ENCODE measurements around the gene ASXL2.
A peak's percentile ranks its signal among the peaks of the same experiment; 100 is the strongest.
"Not testable (repeated sequence)": the region's sequence is repeated elsewhere in the genome, so short reads cannot be mapped to it uniquely, and the experiment has no call there.

Gene ASXL2

DNA sequence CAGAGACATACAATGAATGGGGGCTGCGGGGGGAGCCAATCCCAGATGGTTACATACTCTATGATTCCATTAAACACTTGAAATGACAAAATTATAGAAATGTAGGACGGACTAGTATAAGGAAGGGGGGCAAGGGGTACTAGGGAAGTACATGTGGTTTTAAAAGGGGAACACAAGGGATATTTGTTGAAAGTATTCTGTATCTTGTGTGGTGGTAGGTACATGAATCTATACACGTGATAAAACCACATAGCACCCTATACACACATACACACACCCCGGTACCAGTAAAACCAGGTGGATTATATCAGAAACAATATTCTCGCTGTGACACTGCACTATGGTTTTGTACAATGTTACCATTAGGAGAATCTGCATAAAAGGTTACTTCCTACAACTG is 45.4 kb downstream of the ASXL2 start:
- no peak for DNase-seq

DNA sequence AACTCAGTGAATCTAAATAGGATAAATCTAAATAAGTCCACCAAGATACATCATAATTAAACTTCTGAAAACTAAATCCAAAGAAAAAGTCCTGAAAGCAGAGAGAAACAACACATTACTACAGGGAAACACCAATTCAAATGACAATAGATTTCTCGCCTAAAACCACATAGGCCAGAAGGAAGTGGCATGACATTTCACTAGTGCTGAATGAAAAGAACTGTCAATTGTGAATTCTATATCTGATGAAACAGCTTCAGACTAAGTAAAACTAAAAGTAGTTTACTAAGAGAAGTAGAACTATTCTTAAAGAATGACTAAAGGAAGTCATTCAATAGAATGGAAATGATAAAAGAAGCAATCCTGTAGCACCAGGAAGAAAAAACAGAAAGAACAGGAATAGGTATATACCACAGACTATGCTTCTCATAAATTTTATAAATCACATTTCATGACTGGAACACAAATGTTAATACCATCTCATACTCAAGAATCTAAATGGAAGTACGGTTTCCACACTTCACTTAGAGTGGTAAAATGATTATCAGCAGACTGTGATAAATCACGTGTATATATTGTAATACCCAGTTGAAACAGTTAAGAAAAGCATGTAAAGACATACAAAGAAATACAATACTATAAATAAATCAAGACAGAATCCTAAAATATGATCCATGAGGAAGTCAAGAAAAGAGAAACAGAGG is 46.4 kb downstream of the ASXL2 start:
- no peak for DNase-seq

DNA sequence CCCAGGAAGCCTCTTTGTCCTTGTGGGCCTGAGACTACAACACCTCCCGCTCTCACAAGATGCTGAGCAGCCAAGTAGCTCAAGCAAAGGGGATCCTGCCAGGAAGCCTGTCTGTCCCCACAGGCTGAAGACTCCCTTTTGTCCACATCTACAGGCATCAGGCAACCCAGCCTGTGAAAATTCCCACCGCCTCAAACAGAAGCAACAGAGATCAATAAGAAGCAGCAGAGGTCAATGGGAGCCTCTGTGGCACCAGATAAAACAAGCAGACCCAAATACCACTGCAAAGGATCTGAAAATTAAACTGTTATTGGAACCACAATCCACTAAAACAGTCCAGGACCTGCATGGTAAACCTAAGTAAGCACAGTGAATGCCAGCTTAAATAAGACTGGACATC is 48.5 kb downstream of the ASXL2 start:
- no peak for DNase-seq

DNA sequence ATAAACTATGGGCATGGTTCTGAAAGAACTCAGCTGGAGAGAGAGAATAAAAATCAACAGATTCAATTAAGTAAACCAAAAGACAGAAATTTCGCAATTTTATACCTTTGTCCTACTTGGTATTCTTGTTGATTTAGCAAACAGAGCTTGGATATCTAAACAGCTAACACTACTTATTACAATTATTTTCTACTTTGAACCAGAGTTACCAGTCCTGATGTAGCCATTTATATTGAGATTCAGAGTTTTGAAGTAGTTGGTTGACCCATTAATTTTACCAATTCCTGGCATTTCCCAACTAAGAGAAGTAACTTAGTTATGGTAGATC is 48.9 kb downstream of the ASXL2 start:
- no peak for DNase-seq

DNA sequence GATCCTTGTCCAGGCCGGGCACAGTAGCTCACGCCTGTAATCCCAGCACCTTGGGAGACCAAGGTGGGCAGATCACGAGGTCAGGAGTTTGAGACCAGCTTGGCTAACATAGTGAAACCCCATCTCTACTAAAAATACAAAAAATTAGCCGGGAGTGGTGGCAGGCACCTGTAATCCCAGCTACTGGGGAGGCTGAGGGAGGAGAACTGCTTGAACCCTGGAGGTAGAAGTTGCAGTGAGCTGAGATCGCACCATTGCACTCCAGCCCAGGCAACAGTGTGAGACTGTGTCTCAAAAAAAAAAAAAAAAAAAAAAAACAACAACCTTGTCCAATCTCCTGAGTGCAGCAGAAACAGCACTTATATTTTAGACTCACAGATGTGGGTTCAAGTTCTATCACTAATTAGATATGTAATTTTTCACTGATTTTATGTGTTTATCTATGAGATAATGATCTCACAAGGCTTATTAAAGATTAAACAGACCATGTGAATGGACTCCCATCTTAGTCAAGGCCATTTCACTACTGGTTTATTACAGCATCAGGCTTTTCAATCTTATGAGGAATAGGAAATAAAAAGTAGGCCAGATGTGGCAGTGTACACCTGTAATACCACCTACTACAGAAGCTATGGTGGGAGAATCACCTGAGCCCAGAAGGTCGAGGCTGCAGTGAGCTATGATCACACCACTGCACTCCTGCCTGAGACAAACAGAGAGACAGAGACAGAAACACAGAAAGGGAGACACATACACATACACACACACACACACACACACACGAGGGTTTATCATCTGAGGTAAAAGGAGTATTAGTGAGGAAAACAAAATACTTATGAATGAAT is 49.5 kb downstream of the ASXL2 start:
- DNase-seq, result not testable (repeated sequence)

DNA sequence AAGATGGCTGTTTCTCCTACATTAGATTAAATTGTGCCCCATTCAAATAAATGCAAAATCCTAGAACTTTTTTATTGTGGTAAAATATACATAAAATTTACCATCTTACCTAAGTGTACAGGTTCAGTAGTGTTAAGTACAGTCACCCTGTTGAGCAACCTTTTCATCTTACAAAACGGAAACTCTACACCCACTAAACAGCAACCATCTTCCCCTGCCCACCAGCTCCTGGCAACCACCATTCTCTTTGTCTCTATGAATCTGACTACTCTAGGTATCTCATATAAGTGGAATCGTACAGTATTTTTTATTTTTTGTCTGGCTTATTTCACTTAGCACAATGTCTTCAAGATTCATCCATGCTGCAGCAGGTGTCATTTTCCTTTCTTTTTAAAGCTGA is 53.0 kb downstream of the ASXL2 start:
- no peak for DNase-seq

DNA sequence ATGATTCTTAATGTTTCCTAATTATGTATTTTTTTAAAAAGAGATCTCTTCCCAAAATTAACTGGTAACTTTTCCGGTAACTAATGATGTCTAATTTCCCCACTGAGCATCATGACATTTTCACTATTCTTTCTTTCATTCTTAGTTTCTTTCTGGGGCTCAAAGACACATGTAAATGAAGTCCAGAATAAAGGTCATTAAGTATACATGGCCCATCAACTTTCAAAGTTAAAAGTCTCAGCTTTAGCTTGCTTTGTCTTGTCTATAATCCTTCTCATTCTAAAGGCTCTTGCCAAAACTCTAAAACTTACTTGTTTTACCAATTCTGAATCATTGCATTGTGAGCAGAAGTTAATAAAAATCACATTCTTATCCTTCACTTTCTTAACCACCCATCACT is 53.6 kb downstream of the ASXL2 start:
- no peak for DNase-seq

DNA sequence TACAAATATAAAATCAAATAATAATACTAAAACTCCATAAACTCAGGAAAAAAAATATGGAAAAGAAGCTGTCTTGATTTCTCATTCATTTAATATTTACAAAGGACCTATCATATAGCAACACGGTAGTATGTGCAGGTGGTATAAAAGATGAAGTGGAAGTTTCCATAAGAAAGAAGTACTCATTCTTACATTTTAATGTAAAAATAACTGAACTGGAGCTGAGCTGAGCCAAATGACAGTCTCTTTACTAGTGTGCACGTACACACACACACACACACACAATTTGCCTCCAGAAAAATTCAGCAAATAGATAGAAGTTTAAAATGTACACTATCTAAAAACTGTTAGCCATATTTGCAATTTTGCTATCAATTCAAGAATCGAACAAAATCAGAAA is 54.1 kb downstream of the ASXL2 start:
- DNase-seq, result no peak

DNA sequence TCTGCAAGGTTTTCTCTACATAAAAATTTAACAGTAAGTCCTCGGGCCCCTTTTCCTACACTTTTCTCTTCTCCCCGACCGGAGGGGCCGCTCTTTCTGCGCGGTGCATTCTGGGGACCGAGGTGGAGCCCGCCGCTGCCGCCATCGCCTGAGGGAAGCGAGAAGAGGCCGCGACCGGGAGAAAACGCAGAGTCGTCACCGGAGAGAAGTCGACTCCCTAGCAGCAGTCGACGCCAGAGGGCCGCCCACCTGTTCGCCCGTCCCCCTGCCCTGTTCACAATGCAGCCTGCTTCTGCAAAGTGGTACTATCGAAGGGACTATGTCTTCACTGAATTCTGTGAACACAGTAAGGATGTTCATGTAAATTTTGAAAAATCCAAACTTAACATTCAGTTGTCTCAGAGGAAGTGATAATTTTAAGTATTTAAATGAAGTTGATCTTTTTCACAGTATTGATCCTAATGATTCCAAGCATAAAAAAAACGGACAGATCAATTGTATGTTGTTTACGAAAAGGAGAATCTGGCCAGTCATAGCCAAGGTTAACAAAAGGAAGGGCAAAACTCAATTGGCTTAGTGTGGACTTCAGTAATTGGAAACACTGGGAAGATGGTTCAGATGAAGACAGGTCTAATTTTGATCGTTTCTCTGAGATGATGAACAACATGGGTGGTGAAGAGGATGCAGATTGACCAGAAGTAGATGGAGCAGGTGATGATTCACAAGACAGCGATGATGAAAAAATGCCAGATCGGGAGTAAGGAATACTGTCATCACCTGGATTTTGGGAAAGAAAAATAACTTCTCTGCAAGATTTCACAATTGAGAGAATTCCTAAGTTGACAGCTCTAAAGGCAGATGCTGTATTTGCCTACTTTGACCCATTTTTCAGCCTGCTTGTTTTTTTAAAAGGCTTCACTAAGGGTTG is 55.8 kb downstream of the ASXL2 start:
- DNase-seq, result peak; percentile 9

DNA sequence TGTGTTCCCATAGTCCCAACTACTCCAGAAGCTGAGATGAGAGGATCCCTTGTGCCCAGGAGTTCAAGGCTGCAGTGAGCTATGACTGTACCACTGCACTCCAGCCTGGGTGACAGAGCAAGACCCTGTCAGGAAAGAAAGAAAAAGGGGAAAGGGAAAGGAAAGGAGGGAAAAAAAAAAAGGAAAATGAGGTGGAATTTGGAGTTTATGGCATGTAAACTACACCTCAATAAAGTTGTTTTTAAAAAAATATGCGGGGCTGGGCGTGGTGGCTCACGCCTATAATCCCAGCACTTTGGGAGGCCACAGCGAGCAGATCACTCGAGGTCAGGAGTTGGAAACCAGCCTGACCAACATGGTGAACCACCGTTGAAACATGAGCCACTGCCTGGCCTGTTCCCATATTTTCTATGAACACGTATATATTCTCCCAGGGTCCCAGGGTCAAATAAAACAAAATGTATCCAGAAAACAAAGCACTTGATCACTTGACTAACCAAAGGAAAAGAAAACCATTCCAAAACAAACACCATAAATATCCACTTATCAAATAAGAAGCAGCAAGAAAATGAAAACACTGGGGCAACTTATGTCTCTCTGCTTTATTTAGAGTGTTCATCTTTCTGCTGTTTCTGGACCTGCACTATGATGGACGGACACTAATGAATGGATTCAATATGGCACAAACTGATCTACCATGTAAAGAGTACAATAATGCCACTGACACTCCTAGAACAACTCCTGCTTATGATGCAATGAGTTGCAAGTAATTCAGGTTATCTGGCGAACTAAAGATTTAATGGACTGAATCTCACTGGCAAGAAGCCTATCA is 56.8 kb downstream of the ASXL2 start:
- peak; percentile 6 for DNase-seq

DNA sequence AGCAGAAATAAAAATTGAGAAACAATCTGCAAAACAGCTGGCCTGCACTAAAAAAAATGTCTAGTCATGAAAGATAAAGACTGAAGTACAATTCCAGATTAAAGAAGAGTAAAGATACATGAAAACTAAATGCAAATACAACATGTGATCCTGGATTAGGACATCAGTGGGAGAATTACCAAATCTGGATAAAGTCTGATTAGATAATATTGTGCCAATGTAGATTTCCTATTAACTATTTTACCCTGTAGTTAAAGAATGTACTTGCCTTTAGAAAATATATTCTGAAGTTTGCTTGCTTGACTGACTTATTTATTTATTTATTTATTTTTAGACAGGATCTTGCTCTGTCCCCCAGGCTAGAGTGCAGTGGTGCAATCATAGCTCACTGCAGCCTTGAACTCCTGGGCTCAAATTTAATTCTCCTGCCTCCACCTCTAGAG is 58.7 kb downstream of the ASXL2 start:
- DNase-seq, result no peak

DNA sequence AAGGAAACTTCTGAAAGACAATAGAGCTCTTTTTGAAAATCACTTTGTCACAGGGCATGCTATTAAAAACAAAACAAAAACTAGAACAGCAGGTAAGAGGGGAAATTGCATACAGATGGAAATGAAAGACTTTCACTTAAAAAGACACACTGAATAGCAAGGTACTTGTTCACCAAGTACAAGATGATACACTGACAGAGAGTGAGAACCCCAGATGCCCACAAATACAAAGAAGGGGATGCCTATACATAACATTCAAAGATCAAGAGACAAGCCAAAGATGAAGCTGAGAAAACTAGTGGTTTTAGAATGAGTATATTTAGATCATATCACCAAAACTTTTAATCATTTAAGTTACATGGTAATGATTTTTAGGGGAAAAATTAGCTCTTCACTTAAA is 60.7 kb downstream of the ASXL2 start:
- no peak for DNase-seq

DNA sequence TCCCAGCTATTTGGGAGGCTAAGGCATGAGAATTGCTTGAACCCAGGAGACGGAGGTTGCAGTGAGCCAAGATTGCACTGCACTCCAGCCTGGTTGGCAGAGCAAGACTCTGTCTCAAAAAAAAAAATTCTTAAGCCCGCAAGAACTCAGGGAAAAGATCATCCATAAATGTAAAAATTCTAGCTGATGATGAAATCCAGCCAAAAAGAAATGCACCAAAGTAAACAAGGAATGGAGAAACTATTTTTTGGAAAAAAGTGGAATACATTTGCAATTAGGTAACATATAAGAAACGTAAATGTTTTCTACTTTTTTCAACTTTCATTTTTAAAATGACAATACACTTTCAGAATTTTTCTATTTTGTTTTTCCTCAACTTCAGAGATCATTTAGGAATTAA is 61.3 kb downstream of the ASXL2 start:
- no peak for DNase-seq

DNA sequence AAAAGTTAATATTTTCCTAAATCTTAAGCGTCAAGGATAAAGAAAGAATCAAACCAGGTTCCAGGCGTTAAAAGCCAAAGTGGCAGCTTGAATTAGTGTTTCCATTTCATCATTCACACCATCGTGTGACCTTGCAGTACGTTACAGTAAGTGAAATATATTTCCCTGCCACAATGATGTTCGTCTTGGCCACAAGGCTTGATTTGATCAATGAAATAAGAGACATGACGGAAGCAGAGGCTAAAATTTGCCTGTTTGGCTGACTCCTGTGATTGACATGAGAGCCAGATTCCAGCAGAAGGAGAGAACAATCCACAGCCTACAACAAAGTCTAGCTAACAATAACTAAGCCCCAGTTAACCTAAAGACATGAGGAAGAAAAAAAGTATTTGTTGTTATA is 62.0 kb downstream of the ASXL2 start:
- DNase-seq, result no peak

DNA sequence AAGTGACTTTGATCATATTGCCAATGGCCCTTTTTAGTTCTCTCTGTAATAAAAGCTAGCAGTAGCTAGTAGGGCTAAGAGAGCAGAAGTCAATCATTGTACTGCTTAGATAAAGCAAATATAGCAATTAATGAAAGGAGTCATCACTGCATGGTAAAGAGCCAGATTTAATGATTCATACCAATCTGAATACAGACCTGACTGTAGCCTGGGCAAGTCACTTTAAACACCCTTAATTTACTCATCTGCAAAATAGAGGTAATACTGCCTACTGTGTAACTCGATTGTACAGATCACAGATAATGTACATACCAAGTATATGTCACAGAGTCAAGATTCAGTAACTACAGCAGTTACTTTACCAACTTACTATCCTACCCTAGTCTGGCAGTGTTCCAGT is 63.6 kb downstream of the ASXL2 start:
- DNase-seq, result no peak

DNA sequence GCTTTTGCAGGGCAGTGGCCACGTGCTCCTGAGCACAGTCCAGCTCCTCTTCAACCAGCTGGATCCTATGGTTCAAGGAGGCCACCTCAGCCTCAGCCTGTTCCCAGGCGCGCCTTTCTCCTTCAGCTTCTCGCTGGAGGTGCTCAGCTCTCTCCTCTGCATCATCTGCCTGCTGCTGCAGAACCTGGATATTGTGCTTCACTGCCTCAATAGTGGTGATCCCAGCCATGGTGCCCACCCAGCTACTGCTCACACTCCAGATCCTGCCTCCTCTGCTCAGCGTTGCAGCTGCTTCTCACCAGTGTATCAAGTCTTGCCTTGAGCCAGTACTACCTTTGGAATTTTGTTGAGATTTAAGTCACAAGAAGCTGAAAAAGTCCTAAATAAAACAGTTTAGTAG is 67.9 kb downstream of the ASXL2 start:
- no peak for DNase-seq

DNA sequence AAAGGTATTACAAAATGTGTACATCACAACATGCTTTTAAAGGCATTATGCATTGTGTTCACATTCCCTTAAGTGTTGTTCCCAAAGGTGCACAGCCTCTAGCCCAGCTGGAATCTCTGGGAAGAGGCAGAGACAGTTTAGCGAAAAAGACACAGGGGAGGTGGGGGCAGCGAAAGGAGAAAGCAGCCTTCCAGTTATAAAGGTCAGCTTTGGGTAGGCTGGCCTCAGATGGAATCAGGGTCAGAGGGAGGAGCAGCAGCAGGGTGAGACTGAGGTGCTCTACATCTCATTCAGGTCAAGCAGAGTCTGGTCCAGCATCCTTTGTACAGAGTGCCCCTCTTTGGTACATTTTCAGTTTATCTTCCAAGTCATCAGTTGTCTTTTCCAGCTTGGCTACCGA is 68.6 kb downstream of the ASXL2 start:
- no peak for DNase-seq

DNA sequence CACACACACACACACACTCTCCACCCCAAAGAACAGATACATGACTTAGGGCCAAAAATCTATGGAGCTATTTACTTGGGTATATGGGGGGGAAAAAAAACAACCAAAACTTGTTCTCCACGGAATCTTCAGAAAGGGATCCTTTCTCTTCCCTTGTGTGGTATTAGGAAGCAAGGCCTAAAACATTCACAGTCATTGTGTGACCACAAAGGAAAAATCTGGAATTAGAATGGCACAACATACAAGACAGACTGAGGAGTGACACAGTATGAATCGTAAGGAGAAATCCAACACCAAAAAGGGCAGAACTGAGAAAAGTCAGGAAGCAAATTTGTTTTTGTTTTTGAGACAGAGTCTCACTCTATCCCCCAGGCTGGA is 70.3 kb downstream of the ASXL2 start:
- DNase-seq, result peak; percentile 70

DNA sequence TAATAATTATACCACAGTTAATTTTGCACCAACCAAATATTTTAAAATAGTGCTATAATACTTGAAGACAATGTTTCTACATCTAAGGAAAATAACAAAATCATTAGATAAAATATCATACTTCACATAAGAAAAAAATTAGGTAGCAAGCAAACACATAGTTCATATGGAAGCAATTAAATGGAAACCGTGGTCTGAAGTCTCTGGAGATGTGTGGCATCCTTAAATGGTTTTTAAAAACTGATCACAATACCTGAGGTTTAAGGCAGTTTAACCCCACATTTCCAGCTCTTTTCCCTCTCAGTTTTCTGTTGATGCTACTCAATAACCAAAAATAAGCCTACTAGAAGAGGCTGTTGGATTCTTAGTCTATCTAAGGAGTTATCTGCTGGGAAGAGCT is 71.3 kb downstream of the ASXL2 start:
- no peak for DNase-seq

DNA sequence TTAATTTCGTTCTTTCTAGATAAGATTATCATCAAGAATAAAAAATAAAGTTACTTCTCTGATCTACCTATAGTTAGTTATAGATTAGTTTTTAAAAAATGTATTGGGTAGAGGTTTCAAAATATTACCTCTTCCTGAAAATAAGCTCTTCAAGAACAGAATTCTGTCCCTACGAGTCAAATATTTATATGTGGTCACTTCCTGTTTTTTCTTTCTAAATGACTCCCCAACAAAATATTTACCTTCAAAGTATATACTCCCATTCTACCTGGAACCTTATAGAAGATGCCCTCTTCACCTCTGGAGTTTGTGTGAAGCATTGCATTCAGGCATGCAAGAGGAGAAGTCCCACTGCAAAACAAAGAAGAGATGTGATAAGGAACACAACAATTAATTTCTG is 72.3 kb downstream of the ASXL2 start:
- no peak for DNase-seq

DNA sequence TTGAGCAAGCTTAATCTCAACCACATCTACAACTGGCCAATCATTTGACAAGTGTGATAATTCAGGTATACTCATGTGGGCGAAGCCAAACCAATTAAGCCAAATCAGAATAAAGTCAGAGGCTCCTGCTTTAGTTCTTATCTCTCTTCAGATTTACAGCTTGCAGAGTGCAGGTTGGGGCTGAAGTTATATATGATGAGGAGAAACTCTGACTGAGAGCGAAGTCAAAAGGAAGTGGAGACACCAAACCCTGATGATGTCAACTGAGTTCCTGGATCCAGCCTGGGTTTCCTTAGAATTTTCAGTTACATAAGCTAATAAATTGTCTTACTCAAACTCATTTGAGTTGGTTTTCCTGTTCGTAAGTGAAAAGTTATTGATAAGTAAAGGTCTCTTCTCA is 73.9 kb downstream of the ASXL2 start:
- DNase-seq, result no peak

DNA sequence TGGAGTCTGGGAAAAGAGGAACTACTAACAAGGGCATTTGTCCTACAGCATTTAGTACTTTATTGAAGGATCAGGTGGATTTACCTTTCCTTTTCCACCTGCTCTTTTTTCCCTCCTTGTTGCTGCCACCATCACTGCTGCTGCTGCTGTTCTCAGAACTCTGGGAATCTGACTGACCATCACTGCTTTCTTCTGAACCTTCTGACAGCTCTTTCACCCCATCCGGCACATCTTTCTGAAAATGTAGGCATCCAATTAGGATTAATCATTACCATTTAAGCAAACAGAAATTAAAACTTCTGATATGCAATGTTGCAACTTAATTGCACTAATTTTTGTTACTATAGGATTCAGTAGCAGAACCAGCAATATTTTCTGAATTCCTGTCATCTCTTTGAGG is 79.0 kb downstream of the ASXL2 start:
- DNase-seq, result no peak
